H1 (cell line): Measurements from ENCODE around the gene CLEC2B. TPM values are rescaled to one million over a fixed set of nuclear protein-coding genes. Genes with fewer than 3 reads are reported as not detected.

Source experiments
- CTCF ChIA-PET: fragments of 300-600 bp; sonication (Branson Sonifier 250); formaldehyde crosslinking; loops from one replicate; lab custom pipeline; 2021; ENCODE audit not compliant: partially characterized antibody; lab: Charles Lee
- POLR2A ChIA-PET: fragments of 300-600 bp; sonication (Branson Sonifier 250); formaldehyde crosslinking; loops from one replicate; lab custom pipeline; 2021; ENCODE audit warnings: inconsistent platforms; ENCODE audit not compliant: partially characterized antibody; lab: Charles Lee
- DNase-seq, 2 experiments: peaks; one replicate each; pipeline versions ENCODE4 v3.0.0 to v3.0.0-alpha.2; 2010 to 2022; ENCODE audit warnings: low spot score in 2 of 2, low read depth in 1 of 2, mixed read lengths in 1 of 2
- FAIRE-seq: peaks from 2 replicates; lab custom pipeline; 2011; peaks lifted over from hg19 to GRCh38; lab: Jason Lieb, UNC
- H2AFZ ChIP-seq: 2 replicates; pipeline ENCODE4 v1.8.1; 2012; ENCODE audit warnings: low read length, inconsistent platforms
- H2AK5ac ChIP-seq: 2 replicates; pipeline ENCODE4 v1.6.1; 2013; ENCODE audit warnings: low read depth, low read length
- H2BK120ac ChIP-seq: replicated peaks from 2 replicates; pipeline ENCODE3; 2013; ENCODE audit warnings: low read depth, low read length, inconsistent platforms
- H2BK12ac ChIP-seq: 2 replicates; pipeline ENCODE4 v1.6.1; 2013; ENCODE audit warnings: low read depth, low read length
- H2BK15ac ChIP-seq: 2 replicates; pipeline ENCODE4 v1.6.1; 2013; ENCODE audit warnings: low read length
- H2BK20ac ChIP-seq: 2 replicates; pipeline ENCODE4 v1.6.1; 2013; ENCODE audit warnings: low read length
- H2BK5ac ChIP-seq: 2 replicates; pipeline ENCODE4 v1.6.1; 2013; ENCODE audit warnings: low read depth, low read length
- H3K14ac ChIP-seq: 2 replicates; pipeline ENCODE4 v1.6.1; 2013; ENCODE audit warnings: inconsistent platforms; ENCODE audit not compliant: insufficient read length
- H3K18ac ChIP-seq: 2 replicates; pipeline ENCODE4 v1.6.1; 2013; ENCODE audit warnings: low read length; ENCODE audit errors: extremely low read depth
- H3K23ac ChIP-seq: 2 replicates; pipeline ENCODE4 v1.6.1; 2013; ENCODE audit warnings: inconsistent platforms; ENCODE audit not compliant: insufficient read length
- H3K23me2 ChIP-seq: 2 replicates; pipeline ENCODE4 v1.6.1; 2013; ENCODE audit warnings: low read depth, low read length
- H3K27ac ChIP-seq: 2 replicates; pipeline ENCODE4 v1.6.1; 2011; ENCODE audit warnings: low read depth, low read length, inconsistent platforms
- H3K27me3 ChIP-seq, 4 experiments: replicated peaks in 1 of 4; 1 replicate in 1 of 4; 2 replicates in 3 of 4; pipeline versions ENCODE4 v1.6.1 to v1.8.1; 2011 to 2013; ENCODE audit warnings: low read length in 3 of 4, mild to moderate bottlenecking in 3 of 4, inconsistent platforms in 2 of 4, mixed read lengths in 2 of 4, moderate library complexity in 1 of 4; ENCODE audit not compliant: control insufficient read depth in 3 of 4, insufficient read depth in 3 of 4; ENCODE audit errors: extremely low read depth in 1 of 4
- H3K36me3 ChIP-seq, 4 experiments: 2 replicates each; pipeline versions ENCODE4 v1.6.1 to v1.8.1; 2011 to 2013; ENCODE audit warnings: mild to moderate bottlenecking in 4 of 4, low read length in 3 of 4, moderate library complexity in 2 of 4, control low read depth in 1 of 4, inconsistent platforms in 1 of 4; ENCODE audit not compliant: insufficient read depth in 4 of 4, control insufficient read depth in 2 of 4
- H3K4ac ChIP-seq: replicated peaks from 2 replicates; pipeline ENCODE3; 2013; ENCODE audit warnings: low read length, low read depth, mixed read lengths, inconsistent platforms; ENCODE audit not compliant: insufficient read length
- H3K4me1 ChIP-seq, 4 experiments: replicated peaks in 1 of 4; 1 replicate in 1 of 4; 2 replicates in 3 of 4; pipeline versions ENCODE4 v1.6.1 to v1.8.1; 2011 to 2013; ENCODE audit warnings: low read length in 3 of 4, inconsistent platforms in 2 of 4, mixed read lengths in 1 of 4; ENCODE audit not compliant: insufficient read depth in 4 of 4, control insufficient read depth in 3 of 4
- H3K4me2 ChIP-seq, 2 experiments: 2 replicates each; pipeline versions ENCODE4 v1.6.1 to v1.8.1; 2011 to 2013; ENCODE audit warnings: low read depth in 2 of 2, low read length in 2 of 2, control low read depth in 1 of 2, inconsistent platforms in 1 of 2, mild to moderate bottlenecking in 1 of 2; ENCODE audit not compliant: insufficient read depth in 1 of 2
- H3K4me3 ChIP-seq, 4 experiments: fragments of 200-600, 300-600 bp in 1 of 4; sonication (generic), shearing (Covaris generic), sonication (Bioruptor Twin) in 1 of 4; 2 replicates each; pipeline versions ENCODE4 v1.5.1 to v1.8.1; 2011 to 2016; ENCODE audit warnings: low read length in 4 of 4, low read depth in 3 of 4, control low read depth in 2 of 4, inconsistent platforms in 2 of 4, mild to moderate bottlenecking in 2 of 4, mixed read lengths in 1 of 4, moderate library complexity in 1 of 4; ENCODE audit not compliant: insufficient read depth in 2 of 4; ENCODE audit errors: extremely low read depth in 1 of 4
- H3K56ac ChIP-seq: replicated peaks from 2 replicates; pipeline ENCODE3; 2013; ENCODE audit warnings: low read depth, mild to moderate bottlenecking, mixed read lengths, low read length, inconsistent platforms; ENCODE audit not compliant: insufficient read length
- H3K79me1 ChIP-seq: 2 replicates; pipeline ENCODE4 v1.6.1; 2013; ENCODE audit warnings: low read depth, low read length, control low read depth
- H3K79me2 ChIP-seq, 2 experiments: 2 replicates each; pipeline versions ENCODE4 v1.6.1 to v1.8.1; 2012 to 2013; ENCODE audit warnings: low read length in 2 of 2, mild to moderate bottlenecking in 2 of 2, inconsistent platforms in 1 of 2; ENCODE audit not compliant: insufficient read depth in 2 of 2, control insufficient read depth in 1 of 2
- H3K9ac ChIP-seq, 4 experiments: replicated peaks in 1 of 4; 1 replicate in 1 of 4; 2 replicates in 3 of 4; pipeline versions ENCODE4 v1.6.1 to v1.8.1; 2011 to 2013; ENCODE audit warnings: low read depth in 3 of 4, low read length in 3 of 4, control low read depth in 2 of 4, mild to moderate bottlenecking in 2 of 4, moderate library complexity in 2 of 4, inconsistent platforms in 1 of 4; ENCODE audit errors: extremely low read depth in 1 of 4
- H3K9me3 ChIP-seq, 2 experiments: 2 replicates each; pipeline versions ENCODE4 v1.6.1 to v1.8.1; 2012 to 2013; ENCODE audit warnings: mild to moderate bottlenecking in 2 of 2, moderate library complexity in 2 of 2, control low read depth in 1 of 2, inconsistent platforms in 1 of 2, low read depth in 1 of 2, low read length in 1 of 2, mixed read lengths in 1 of 2; ENCODE audit not compliant: insufficient read depth in 2 of 2
- H4K20me1 ChIP-seq, 2 experiments: replicated peaks in 1 of 2; 2 replicates each; pipeline versions ENCODE3 to v1.8.1; 2011 to 2013; ENCODE audit warnings: inconsistent platforms in 2 of 2, low read length in 2 of 2, mild to moderate bottlenecking in 1 of 2; ENCODE audit not compliant: insufficient read depth in 2 of 2, control insufficient read depth in 1 of 2
- H4K5ac ChIP-seq: 2 replicates; pipeline ENCODE4 v1.6.1; 2013; ENCODE audit warnings: low read length, low read depth, mixed read lengths, inconsistent platforms; ENCODE audit not compliant: insufficient read length
- H4K8ac ChIP-seq: 2 replicates; pipeline ENCODE4 v1.8.0; 2013; ENCODE audit warnings: mild to moderate bottlenecking, moderate library complexity, low read length, inconsistent platforms; ENCODE audit not compliant: insufficient read depth; ENCODE audit errors: extremely low read depth
- H4K91ac ChIP-seq: replicated peaks from 2 replicates; pipeline ENCODE3; 2013; ENCODE audit warnings: low read length, mixed read lengths, inconsistent platforms; ENCODE audit not compliant: insufficient read length
- BRCA1 ChIP-seq: IDR thresholded peaks from 2 replicates; pipeline ENCODE4 v1.6.1; 2012; ENCODE audit warnings: low read depth, low read length, improper control_type of control experiment
- CBX5 ChIP-seq: fragments of 300-800, 300-1000 bp; sonication (generic); IDR thresholded peaks from 2 replicates; pipeline ENCODE4 v1.7.1; 2016; ENCODE audit warnings: antibody characterized with exemption, low read length, low read depth
- CHD1 ChIP-seq: IDR thresholded peaks from 2 replicates; pipeline ENCODE4 v1.6.1; 2012; ENCODE audit warnings: low read depth, low read length, improper control_type of control experiment
- CREB1 ChIP-seq: IDR thresholded peaks from 2 replicates; pipeline ENCODE4 v1.6.1; 2012; ENCODE audit warnings: inconsistent platforms
- EGR1 ChIP-seq: IDR thresholded peaks from 2 replicates; pipeline ENCODE4 v1.6.1; 2011; ENCODE audit warnings: low read depth, low read length, borderline replicate concordance
- EZH2 ChIP-seq: fragments of 200-600 bp; sonication (generic); IDR thresholded peaks from 2 replicates; pipeline ENCODE4 v1.7.1; 2012; ENCODE audit warnings: low read depth, mild to moderate bottlenecking, moderate library complexity, low read length, inconsistent platforms; ENCODE audit not compliant: severe bottlenecking
- NRF1 ChIP-seq: IDR thresholded peaks from 2 replicates; pipeline ENCODE4 v1.6.1; 2011; ENCODE audit warnings: mild to moderate bottlenecking, low read depth, low read length, improper control_type of control experiment
- RFX5 ChIP-seq: IDR thresholded peaks from 2 replicates; pipeline ENCODE4 v1.6.1; 2011; ENCODE audit warnings: low read depth, low read length, improper control_type of control experiment, borderline replicate concordance
- RNF2 ChIP-seq: fragments of 200-900, 300-1000 bp; sonication (generic); IDR thresholded peaks from 2 replicates; pipeline ENCODE4 v1.7.1; 2016; ENCODE audit warnings: borderline replicate concordance, low read depth, mild to moderate bottlenecking, antibody characterized with exemption, low read length; ENCODE audit not compliant: poor library complexity, severe bottlenecking; ENCODE audit errors: missing control alignments
- SAP30 ChIP-seq: fragments of 300-600 bp; sonication (generic); IDR thresholded peaks from 2 replicates; pipeline ENCODE4 v1.7.1; 2012; ENCODE audit warnings: low read length, moderate library complexity, mild to moderate bottlenecking, inconsistent platforms; ENCODE audit not compliant: insufficient read depth, insufficient replicate concordance
- SIRT6 ChIP-seq: IDR thresholded peaks from one replicate; pipeline ENCODE4 v1.7.1; 2012; ENCODE audit warnings: low read length, inconsistent platforms
- SP1 ChIP-seq: IDR thresholded peaks from 2 replicates; pipeline ENCODE4 v1.6.1; 2011; ENCODE audit warnings: low read depth, low read length
- SP2 ChIP-seq: IDR thresholded peaks from 2 replicates; pipeline ENCODE4 v1.6.1; 2012; ENCODE audit warnings: mild to moderate bottlenecking, low read length, inconsistent platforms
- TAF1 ChIP-seq: IDR thresholded peaks from 2 replicates; pipeline ENCODE4 v1.6.1; 2011; ENCODE audit warnings: mild to moderate bottlenecking, low read depth, low read length
- TAF7 ChIP-seq: optimal IDR thresholded peaks from 2 replicates; pipeline ENCODE3; 2011; ENCODE audit warnings: low read depth, mild to moderate bottlenecking, inconsistent platforms, low read length, moderate library complexity, borderline replicate concordance
- polyA plus RNA-seq, 7 experiments: library from polyadenylated mRNA; depleted of rRNA in 3 of 7; stranded (reverse) in 5 of 7; unstranded in 2 of 7; fragments of >200 nt in 5 of 7; fragments of 200-250 nt in 2 of 7; gene quantifications; 1 replicate in 5 of 7; 2 replicates in 1 of 7; 4 replicates in 1 of 7; pipeline versions ENCODE4 v1.2.1 to v1.2.3, GENCODE V29; 2011 to 2013; ENCODE audit warnings: missing spikeins in 2 of 7, mixed read lengths in 2 of 7
- total RNA-seq: library from RNA; stranded (reverse); fragmentation: NEBNext Ultra II Directional; extraction: Animal tissue kit (Norgen Biotek cat#: 25700); gene quantifications from 2 replicates; pipeline ENCODE4 v1.2.1, GENCODE V29; 2021

Gene CLEC2B
- total and polyA plus RNA-seq, 2 of the 8 experiments (the other 6 are each of a cell fraction or from before 2014, with no cell fraction given), result not detected

GRCh38 chr12:9909724-9910123, 40.6 kb upstream of the CLEC2B start:
- Histone ChIP-seq H3K4ac (no peak overlapping the region), H3K18ac (no peak overlapping the region), H2BK5ac (peak overlapping the region; percentile 60), H3K4me3 (peak overlapping the region; percentile 62 to 72 (median 67); a peak in 7 of 8 replicates), H3K9me3 (no peaks in the 10 kb centered on the region; a peak in 1 of 4 replicates), H3K14ac (no peak overlapping the region), H3K79me1 (no peaks in the 10 kb centered on the region), H3K36me3 (peaks cover 3 to 37% (median 12%) of the 10 kb centered on the region in 4 experiments; a peak in 6 of 8 replicates), H3K4me1 (peaks cover 0 to 9% (median 4%) of the 10 kb centered on the region in 4 experiments; a peak in 3 of 7 replicates), H3K4me2 (peak overlapping the region; percentile 62 to 77; a peak in 3 of 4 replicates), H4K5ac (no peak overlapping the region), H3K79me2 (peaks cover 0 to 61% of the 10 kb centered on the region in 2 experiments; a peak in 2 of 4 replicates), H2BK120ac (no peak overlapping the region), H2BK12ac (no peak overlapping the region), H2AK5ac (no peak overlapping the region; the same call in 1 of the 2 replicates), H4K8ac (no peak overlapping the region), H3K23ac (no peak overlapping the region), H3K27ac (peak overlapping the region; percentile 99), H2AFZ (no peak overlapping the region), H4K91ac (no peak overlapping the region), H4K20me1 (no peaks in the 10 kb centered on the region), H2BK15ac (no peak overlapping the region), H3K23me2 (no peaks in the 10 kb centered on the region; the same call in 1 of the 2 replicates), H3K56ac (no peak overlapping the region), H2BK20ac (no peak overlapping the region), H3K9ac (peak overlapping the region; percentile 88 to 100 (median 94)), H3K27me3 (no peaks in the 10 kb centered on the region)
- POLR2A ChIA-PET, result interaction anchor here (0.7 to 7.8 kb wide), 11 partner anchors 8 to 228 kb away, joined by 3 to 121 read pairs (median 4); no protein-coding TSS in a partner anchor
- FAIRE-seq (no peak), DNase-seq (no peak)
- CTCF ChIA-PET, result interaction anchor here (0.7 to 1.4 kb wide), 4 partner anchors 17 to 157 kb away, joined by 3 to 4 read pairs (median 4); no protein-coding TSS in a partner anchor
- TF ChIP-seq EZH2 (no peak), RFX5 (no peak), SP2 (no peak), SAP30 (no peak), TAF1 (no peak), CHD1 (peak; percentile 43; the same call in 1 of the 2 replicates), NRF1 (no peak), BRCA1 (no peak), SP1 (0 out of 2 replicates have a peak, but pooled peaks have one; percentile 2), CREB1 (no peak), CBX5 (no peak), RNF2 (no peak), TAF7 (no peak), EGR1 (no peak), SIRT6 (peak; percentile 28)
